ENCODE data around the gene MACROH2A1.

MACROH2A1 gene

DNA sequence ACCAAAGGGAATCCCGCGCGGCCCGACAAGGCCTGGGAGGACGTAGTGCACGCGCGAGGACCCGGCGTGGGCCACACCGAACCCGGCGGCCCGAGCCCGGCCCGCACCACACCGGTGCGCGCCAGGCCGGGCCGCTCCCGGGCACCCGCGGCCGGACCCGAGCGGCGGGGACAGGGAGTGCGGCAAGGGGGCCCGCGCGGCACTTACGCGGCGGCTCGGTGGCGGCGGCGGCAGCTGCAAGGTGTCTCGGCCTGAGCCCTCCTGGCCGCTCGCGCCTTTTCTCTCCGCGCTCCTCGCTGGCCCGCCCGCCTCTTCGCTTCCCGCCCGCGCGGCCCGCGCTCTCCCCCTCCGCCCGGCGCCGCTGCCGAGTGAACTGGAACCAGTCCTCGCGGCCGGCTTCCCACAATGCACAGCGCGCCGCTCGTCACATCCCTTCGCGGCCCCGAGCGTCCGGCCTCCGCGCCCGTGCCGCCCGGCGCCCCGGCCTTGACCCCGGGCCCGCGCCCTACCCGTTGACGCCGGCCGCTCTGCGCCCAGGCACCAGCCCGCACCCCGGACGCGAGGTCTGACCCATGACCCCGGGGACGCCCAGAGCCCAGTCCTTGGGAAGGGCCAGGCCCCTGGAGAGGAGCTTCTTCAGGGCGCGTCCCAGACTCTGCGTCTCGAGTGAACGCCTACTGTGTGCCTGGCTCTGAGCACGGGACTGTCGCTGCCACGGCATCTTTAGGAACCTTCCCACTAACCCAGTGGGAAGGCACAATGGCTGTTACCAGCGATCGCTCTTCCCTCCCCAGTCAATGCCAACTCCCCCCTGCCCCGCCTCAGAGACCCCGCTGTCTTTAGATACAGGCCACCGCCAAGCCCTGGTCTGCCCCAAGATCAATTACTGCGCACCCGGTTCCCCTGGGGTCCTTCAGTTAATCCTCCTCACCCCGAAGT, at the start of gene MACROH2A1:
Gene MACROH2A1 (minus strand): TSS at position 377 of the 939 bp plus-strand sequence. CDS start 10,138 bp downstream, outside the sequence.
- DNase-seq = peak; percentile 73 to 76

DNA sequence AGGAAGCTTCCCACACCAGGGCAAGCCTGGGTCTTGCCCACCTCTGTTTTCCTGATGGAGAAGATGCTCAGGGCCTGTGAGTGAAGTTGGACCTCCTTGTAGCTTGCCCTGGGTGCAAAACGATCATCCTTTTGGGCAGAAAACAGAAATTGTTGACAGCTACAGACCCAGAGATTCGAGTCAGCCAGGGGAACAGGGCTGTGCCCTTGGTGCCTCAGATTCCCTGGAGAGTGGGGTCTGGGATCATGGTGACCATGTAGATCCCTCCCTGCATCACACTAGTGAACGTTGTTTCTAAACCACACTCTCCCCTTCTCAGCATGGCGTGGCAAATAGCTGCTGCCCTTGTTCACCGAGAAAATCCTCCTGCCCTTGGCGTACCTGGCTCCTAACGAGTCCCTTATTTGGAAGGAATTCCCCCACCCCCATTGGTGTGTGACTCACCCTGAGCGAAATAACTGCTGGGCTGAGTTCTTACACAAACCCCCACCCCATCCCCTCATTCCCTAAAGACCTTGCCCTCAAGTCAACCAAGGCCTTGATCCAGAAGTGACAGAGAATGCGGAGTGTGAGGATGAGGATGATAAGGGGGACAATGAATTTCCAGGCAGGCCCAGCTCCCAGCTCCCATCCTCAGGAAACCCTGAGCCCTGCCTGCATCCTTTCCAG, 49.2 kb upstream of the MACROH2A1 start:
- DNase-seq = no peak

DNA sequence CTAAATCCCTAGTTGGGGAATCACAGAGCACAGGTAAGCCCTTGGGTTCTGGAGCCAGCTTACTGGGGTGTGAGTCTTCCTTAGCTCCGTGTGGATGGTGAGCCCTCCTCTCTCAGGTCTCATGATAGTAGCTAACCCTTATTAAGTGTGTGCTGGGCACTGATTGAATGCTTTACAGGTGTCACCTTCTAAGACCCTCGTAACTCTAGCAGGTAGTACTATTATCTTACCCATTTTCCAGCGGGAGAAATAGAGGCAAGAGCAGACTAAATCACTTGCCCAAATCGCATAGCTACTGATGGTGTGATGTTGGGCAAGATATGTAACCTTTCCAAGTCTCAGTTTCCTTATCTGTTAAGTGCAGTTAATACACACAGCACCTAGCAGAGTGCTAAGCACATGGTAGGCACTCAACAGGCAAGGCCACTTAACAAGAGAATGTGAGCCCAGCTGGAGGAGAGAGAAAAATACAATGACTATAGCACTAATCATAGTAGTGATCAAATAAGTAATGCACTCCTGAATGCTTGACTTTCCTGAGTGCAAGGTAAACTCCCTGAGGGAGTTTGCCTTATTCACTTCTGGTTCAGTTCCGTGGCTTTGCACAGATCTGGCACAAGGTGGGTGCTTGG, 48.4 kb upstream of the MACROH2A1 start, which contains the start of gene DCANP1:
Gene DCANP1 (minus strand): TSS at position 51 of the 632 bp plus-strand sequence. CDS start 240 bp downstream, outside the sequence.
- DNase-seq = no peak

GRCh38 chr5:135446615-135447014, 47.6 kb upstream of the MACROH2A1 start:
- no peak for DNase-seq

GRCh38 chr5:135446206-135446605, 47.2 kb upstream of the MACROH2A1 start:
- no peak for DNase-seq

GRCh38 chr5:135445306-135445985, 46.4 kb upstream of the MACROH2A1 start:
- no peak for DNase-seq

DNA sequence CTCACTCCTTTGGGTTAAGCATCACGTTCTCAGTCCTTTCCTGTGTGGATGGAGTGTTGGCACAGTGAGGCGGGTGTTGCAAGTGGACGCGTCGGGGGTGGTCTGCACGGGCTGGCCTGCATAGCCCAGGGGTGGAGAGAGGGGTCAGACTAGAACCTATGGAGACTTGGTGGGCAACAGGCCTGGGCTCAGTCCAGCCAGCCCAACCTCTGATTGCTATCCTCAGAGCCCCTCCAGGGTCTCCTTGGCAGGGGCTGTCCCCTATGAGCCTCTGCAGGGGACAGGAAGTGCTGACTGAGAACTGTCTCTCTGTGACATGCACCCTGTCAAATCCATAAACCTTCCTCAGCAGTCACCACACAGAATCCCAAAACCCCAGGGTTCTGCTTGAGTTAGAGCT, 45.9 kb upstream of the MACROH2A1 start:
- DNase-seq = no peak

DNA sequence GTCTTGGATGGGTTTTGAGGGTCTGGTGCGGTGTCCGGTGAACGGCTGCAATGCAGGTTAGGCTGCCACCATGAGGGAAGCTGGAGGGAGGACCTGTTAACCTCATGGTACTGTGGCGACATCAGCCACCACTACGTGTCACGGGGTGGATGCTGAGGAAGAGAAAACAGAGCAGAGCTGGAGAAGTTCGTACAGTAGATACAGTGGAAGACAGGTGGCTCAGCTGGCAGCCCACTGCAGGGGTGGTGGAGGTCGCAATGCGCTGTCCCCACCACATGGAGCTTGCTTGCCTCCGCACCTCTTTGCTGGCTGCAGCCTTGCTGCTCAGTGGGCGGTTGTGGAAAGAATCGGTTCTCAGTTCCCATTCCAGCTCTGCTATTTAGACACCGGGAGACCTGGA, 45.3 kb upstream of the MACROH2A1 start:
- no peak for DNase-seq

DNA sequence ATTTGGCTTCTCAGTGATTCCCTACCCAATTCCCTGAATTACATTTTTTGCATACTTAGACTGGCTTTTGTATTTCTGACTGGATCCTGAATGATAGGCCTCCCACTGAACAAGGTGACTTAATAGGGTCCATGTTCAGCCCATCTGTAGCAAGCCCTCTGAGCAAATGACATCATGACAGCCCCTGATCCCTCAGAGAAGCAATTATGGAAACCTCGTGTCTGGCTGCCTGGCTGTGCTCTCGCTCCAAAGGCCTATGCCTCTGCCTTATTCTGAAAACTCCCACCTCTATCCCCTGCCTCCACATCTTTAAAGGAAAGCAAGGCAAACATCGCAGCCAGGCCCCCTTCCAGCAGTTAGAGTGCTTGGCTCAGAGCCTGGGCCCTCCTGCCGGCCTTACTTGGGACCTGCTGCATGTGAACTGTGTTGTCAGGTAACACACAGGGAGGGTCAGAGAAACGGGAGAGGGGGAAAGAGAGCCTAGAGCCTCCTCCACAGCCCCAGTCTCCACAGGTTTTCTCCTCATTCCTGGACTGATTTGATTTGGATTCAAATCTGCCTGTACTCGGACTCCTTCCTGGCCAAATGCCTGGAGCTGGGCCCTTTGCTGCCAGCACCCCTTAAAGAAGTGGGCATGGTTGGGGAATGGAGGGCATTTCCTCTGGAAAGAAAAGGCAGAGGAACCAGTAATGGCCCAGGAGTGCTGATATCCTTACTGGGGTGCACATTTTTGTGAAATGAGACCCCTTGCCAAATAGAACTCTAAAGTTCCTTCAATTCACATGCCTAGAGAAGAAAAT, 44.3 kb upstream of the MACROH2A1 start:
- DNase-seq = no peak

- no peak for DNase-seq
Measured at GRCh38 chr5:135442431-135443160, 43.6 kb upstream of the MACROH2A1 start.

GRCh38 chr5:135441919-135442318, 42.9 kb upstream of the MACROH2A1 start:
- no peak for DNase-seq

DNA sequence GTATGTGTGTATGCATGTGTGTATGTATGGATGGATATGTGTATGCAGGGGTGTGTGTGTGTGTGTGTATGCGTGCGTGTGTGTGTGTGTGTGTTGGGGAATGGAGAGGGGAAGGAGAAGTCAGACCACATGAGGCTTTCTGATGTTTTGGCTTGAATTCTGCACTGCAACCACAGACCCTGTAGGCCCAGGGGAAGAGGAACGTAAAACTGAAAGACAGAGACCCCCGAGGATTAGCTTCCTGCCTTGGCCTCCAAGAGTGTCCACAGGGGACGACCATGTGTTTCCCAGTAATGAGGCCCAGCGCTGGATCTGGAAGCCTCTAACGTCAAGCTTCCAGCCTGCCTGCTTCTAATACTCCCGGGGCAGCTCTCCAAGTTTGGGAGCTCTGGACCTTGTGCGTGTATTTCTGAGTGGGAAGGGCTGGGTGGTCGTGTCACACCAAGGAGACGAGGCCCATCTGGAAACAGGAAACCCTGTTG, 42.4 kb upstream of the MACROH2A1 start:
- DNase-seq = no peak

GRCh38 chr5:135440916-135441315, 41.9 kb upstream of the MACROH2A1 start:
- no peak for DNase-seq

- no peak for DNase-seq
Measured at GRCh38 chr5:135439231-135440205, 40.5 kb upstream of the MACROH2A1 start.

GRCh38 chr5:135438636-135439221, 39.7 kb upstream of the MACROH2A1 start:
- no peak for DNase-seq

GRCh38 chr5:135437796-135438560, 38.9 kb upstream of the MACROH2A1 start:
- no peak for DNase-seq

DNA sequence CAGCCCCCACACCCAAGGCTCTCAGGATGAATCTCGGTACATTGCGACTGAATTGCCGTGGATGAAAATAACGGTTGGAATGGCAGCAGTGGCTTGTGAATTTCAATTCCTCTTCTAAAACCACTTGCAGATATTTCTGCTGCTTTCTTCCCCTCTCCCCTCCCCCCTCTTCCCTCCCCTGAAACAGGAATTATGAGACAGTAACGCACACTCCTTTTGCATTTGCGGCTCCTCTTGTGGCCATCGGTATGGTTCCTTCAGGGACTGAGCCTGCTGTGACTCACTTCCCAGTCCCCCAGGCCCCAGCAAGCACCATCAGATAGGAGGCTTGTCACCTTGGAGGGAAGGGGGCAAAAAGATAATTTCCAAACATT, 38.4 kb upstream of the MACROH2A1 start:
- no peak for DNase-seq

- no peak for DNase-seq
Measured at GRCh38 chr5:135436951-135437418, 38.0 kb upstream of the MACROH2A1 start.
